H9 (cell line): ENCODE data around the gene MRGPRF. TPM values are rescaled to one million over a fixed set of nuclear protein-coding genes. Genes with fewer than 3 reads are reported as not detected.

Experiments
- DNase-seq: peaks from one replicate; pipeline ENCODE4 v3.0.0-alpha.2; 2017
- H2AFZ ChIP-seq: one replicate; pipeline ENCODE4 v1.6.1; 2013; ENCODE audit warnings: mild to moderate bottlenecking, low read length, control low read depth, moderate library complexity
- H2AK5ac ChIP-seq: 2 replicates; pipeline ENCODE4 v1.6.1; 2013; ENCODE audit warnings: low read length, control low read depth, mixed read lengths; ENCODE audit not compliant: insufficient read length
- H2BK120ac ChIP-seq: one replicate; pipeline ENCODE4 v1.6.1; 2013; ENCODE audit warnings: low read depth, mild to moderate bottlenecking, low read length, control low read depth, inconsistent platforms; ENCODE audit not compliant: poor library complexity, severe bottlenecking
- H2BK12ac ChIP-seq: 2 replicates; pipeline ENCODE4 v1.6.1; 2013; ENCODE audit warnings: low read length, control low read depth, mixed read lengths, low read depth; ENCODE audit not compliant: insufficient read length
- H2BK15ac ChIP-seq: 2 replicates; pipeline ENCODE4 v1.6.1; 2013; ENCODE audit warnings: low read depth, low read length, control low read depth
- H2BK20ac ChIP-seq: one replicate; pipeline ENCODE4 v1.6.1; 2013; ENCODE audit warnings: low read depth, mild to moderate bottlenecking, low read length, control low read depth, inconsistent platforms; ENCODE audit not compliant: poor library complexity, severe bottlenecking
- H2BK5ac ChIP-seq: 2 replicates; pipeline ENCODE4 v1.6.1; 2013; ENCODE audit warnings: low read length, control low read depth, mixed read lengths; ENCODE audit not compliant: insufficient read length
- H3K14ac ChIP-seq: 2 replicates; pipeline ENCODE4 v1.6.1; 2013; ENCODE audit warnings: low read length, control low read depth; ENCODE audit not compliant: insufficient read depth
- H3K18ac ChIP-seq: 2 replicates; pipeline ENCODE4 v1.6.1; 2013; ENCODE audit warnings: low read depth, mild to moderate bottlenecking, mixed read lengths, low read length, control low read depth; ENCODE audit not compliant: insufficient read length
- H3K23ac ChIP-seq: 2 replicates; pipeline ENCODE4 v1.6.1; 2013; ENCODE audit warnings: low read length, control low read depth, mixed read lengths, low read depth; ENCODE audit not compliant: insufficient read length
- H3K23me2 ChIP-seq: 2 replicates; pipeline ENCODE4 v1.6.1; 2013; ENCODE audit warnings: low read depth, mild to moderate bottlenecking, mixed read lengths, low read length, control low read depth; ENCODE audit not compliant: insufficient read length, poor library complexity, severe bottlenecking
- H3K27ac ChIP-seq: 2 replicates; pipeline ENCODE4 v1.5.1; 2013; ENCODE audit warnings: low read length, control low read depth, mixed read lengths, low read depth; ENCODE audit not compliant: insufficient read length
- H3K27me3 ChIP-seq: 2 replicates; pipeline ENCODE4 v1.6.1; 2013; ENCODE audit warnings: low read length, control low read depth, inconsistent platforms; ENCODE audit not compliant: insufficient read depth
- H3K4ac ChIP-seq: 2 replicates; pipeline ENCODE4 v1.6.1; 2013; ENCODE audit warnings: low read depth, mild to moderate bottlenecking, control low read depth, inconsistent platforms, low read length, moderate library complexity
- H3K4me1 ChIP-seq: 2 replicates; pipeline ENCODE4 v1.6.1; 2013; ENCODE audit warnings: low read length, control low read depth, inconsistent platforms; ENCODE audit not compliant: insufficient read depth
- H3K4me2 ChIP-seq: 2 replicates; pipeline ENCODE4 v1.6.1; 2013; ENCODE audit warnings: low read length, control low read depth, mixed read lengths; ENCODE audit not compliant: insufficient read length, insufficient read depth
- H3K56ac ChIP-seq: 2 replicates; pipeline ENCODE4 v1.6.1; 2013; ENCODE audit warnings: low read depth, mild to moderate bottlenecking, mixed read lengths, low read length, control low read depth; ENCODE audit not compliant: insufficient read length
- H3K79me1 ChIP-seq: 2 replicates; pipeline ENCODE4 v1.6.1; 2013; ENCODE audit warnings: low read depth, mild to moderate bottlenecking, moderate library complexity, low read length, control low read depth, inconsistent platforms; ENCODE audit not compliant: insufficient read depth, poor library complexity, severe bottlenecking
- H3K79me2 ChIP-seq: 2 replicates; pipeline ENCODE4 v1.6.1; 2013; ENCODE audit warnings: low read length, control low read depth, inconsistent platforms; ENCODE audit not compliant: insufficient read depth
- H3K9ac ChIP-seq: 2 replicates; pipeline ENCODE4 v1.6.1; 2013; ENCODE audit warnings: low read length, control low read depth, mixed read lengths; ENCODE audit not compliant: insufficient read length; ENCODE audit errors: extremely low read depth
- H3K9me3 ChIP-seq: one replicate; pipeline ENCODE4 v1.6.1; 2013; ENCODE audit warnings: low read depth, low read length, inconsistent platforms; ENCODE audit not compliant: control insufficient read depth
- H3T11ph ChIP-seq: one replicate; pipeline ENCODE4 v1.6.1; 2013; ENCODE audit warnings: mild to moderate bottlenecking, low read length, control low read depth, inconsistent platforms
- H4K20me1 ChIP-seq: one replicate; pipeline ENCODE4 v1.6.1; 2013; ENCODE audit not compliant: control insufficient read depth, insufficient read length, insufficient read depth
- H4K5ac ChIP-seq: 2 replicates; pipeline ENCODE4 v1.6.1; 2013; ENCODE audit warnings: low read depth, mild to moderate bottlenecking, mixed read lengths, low read length, control low read depth; ENCODE audit not compliant: insufficient read length
- H4K8ac ChIP-seq: replicated peaks from 2 replicates; pipeline ENCODE4 v1.6.1; 2013; ENCODE audit warnings: low read length, control low read depth, mixed read lengths, low read depth; ENCODE audit not compliant: insufficient read length
- H4K91ac ChIP-seq: 2 replicates; pipeline ENCODE4 v1.6.1; 2013; ENCODE audit warnings: low read depth, mild to moderate bottlenecking, moderate library complexity, mixed read lengths, low read length, control low read depth; ENCODE audit not compliant: insufficient read length
- H3K27ac Mint-ChIP-seq, 3 experiments: 2 replicates in 2 of 3; 3 replicates in 1 of 3; pipeline ENCODE4 v1.8.0; 2020 to 2021; ENCODE audit warnings: mixed read lengths in 3 of 3, mild to moderate bottlenecking in 1 of 3, moderate library complexity in 1 of 3
- H3K27me3 Mint-ChIP-seq: 2 replicates; pipeline ENCODE4 v1.8.0; 2021; ENCODE audit warnings: low read depth, mild to moderate bottlenecking, moderate library complexity, mixed read lengths
- H3K36me3 Mint-ChIP-seq, 3 experiments: 2 replicates in 2 of 3; 3 replicates in 1 of 3; pipeline ENCODE4 v1.8.0; 2020 to 2021; ENCODE audit warnings: low read depth in 3 of 3, mixed read lengths in 3 of 3; ENCODE audit not compliant: insufficient read depth in 1 of 3
- H3K4me1 Mint-ChIP-seq, 2 experiments: 2 replicates each; pipeline ENCODE4 v1.8.0; 2020; ENCODE audit warnings: mixed read lengths in 2 of 2
- H3K4me3 Mint-ChIP-seq, 2 experiments: 2 replicates in 1 of 2; 3 replicates in 1 of 2; pipeline ENCODE4 v1.8.0; 2020 to 2021; ENCODE audit warnings: mild to moderate bottlenecking in 2 of 2, mixed read lengths in 2 of 2, moderate library complexity in 1 of 2
- H3K9me3 Mint-ChIP-seq, 2 experiments: 2 replicates in 1 of 2; 3 replicates in 1 of 2; pipeline ENCODE4 v1.8.0; 2020; ENCODE audit warnings: mild to moderate bottlenecking in 2 of 2, mixed read lengths in 2 of 2, moderate library complexity in 1 of 2
- WGBS: extraction: QIAGEN DNeasy Blood & Tissue Kit; methylation state at CpG from one replicate; pipeline ENCODE4 v1.1.7; 2013; ENCODE audit warnings: missing lambda C conversion rate, low lambda C conversion rate, mixed read lengths; ENCODE audit not compliant: insufficient read length; ENCODE audit errors: extremely low coverage; 5-methylcytosine and 5-hydroxymethylcytosine counted together
- total RNA-seq: library from RNA; stranded (reverse); gene quantifications from 2 replicates; pipeline ENCODE4 v1.2.1, GENCODE V29; 2021
- TF ChIP-seq, protein P1 (sequence below): fragments of 200-600 bp; sonication (generic); conservative IDR thresholded peaks from 3 replicates; pipeline ENCODE4 v1.8.0; 2021; ENCODE audit warnings: antibody characterized with exemption, mild to moderate bottlenecking

The MRGPRF gene
- total RNA-seq, 1 experiment from 2014 or later = 4.0 TPM

DNA sequence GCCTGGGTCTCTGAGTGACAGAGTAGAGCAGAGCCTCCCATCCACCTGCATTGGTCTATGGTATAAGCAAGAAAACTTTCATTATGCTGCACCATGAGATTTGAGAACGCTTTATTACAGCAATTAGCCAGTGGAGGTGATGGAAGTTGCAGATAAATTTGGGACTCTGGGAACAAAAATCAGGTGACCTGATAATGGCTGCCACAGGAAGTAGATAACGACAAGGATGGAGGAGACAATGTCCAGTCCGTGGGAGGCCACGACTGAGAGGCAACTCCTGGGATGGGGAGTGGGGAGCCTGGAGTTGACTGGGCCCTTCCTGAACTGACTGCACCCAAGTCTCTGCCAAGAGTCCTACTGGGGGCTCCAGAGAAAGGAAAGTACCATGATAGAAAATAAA, 37.0 kb downstream of the MRGPRF start:
- no peak overlapping the region for H3K27ac Mint-ChIP-seq
- peaks cover 7 to 16% of the 10 kb centered on the region in 2 experiments for H3K4me1 Mint-ChIP-seq
- no peak overlapping the region for H3K14ac ChIP-seq
- H2AFZ ChIP-seq = no peak overlapping the region
- no peak overlapping the region for H2BK12ac ChIP-seq
- H4K5ac ChIP-seq = no peak overlapping the region
- no peak overlapping the region for H2BK20ac ChIP-seq
- H3K9me3 Mint-ChIP-seq = peaks cover 5 to 10% of the 10 kb centered on the region in 2 experiments; a peak in 4 of 5 replicates
- no peaks in the 10 kb centered on the region for H3K79me2 ChIP-seq
- H2AK5ac ChIP-seq = no peak overlapping the region
- no peak overlapping the region for H2BK5ac ChIP-seq
- H3K9me3 ChIP-seq = no peaks in the 10 kb centered on the region
- H3K27me3 Mint-ChIP-seq = peaks cover 11% of the 10 kb centered on the region
- H3K9ac ChIP-seq = no peak overlapping the region
- no peak overlapping the region for H3T11ph ChIP-seq
- H3K36me3 Mint-ChIP-seq = peaks cover 0 to 10% (median 0%) of the 10 kb centered on the region in 3 experiments; a peak in 3 of 7 replicates
- no peaks in the 10 kb centered on the region for H4K20me1 ChIP-seq
- no peak overlapping the region for H4K91ac ChIP-seq
- H3K27ac ChIP-seq = no peak overlapping the region
- H3K4me2 ChIP-seq = no peak overlapping the region
- H3K79me1 ChIP-seq = no peaks in the 10 kb centered on the region
- WGBS = no CpG with 5 or more reads among the region's 4 CpGs
- H3K23me2 ChIP-seq = no peaks in the 10 kb centered on the region
- no peak overlapping the region for H3K56ac ChIP-seq
- no peak overlapping the region for H4K8ac ChIP-seq
- TF ChIP-seq, protein P1, sequence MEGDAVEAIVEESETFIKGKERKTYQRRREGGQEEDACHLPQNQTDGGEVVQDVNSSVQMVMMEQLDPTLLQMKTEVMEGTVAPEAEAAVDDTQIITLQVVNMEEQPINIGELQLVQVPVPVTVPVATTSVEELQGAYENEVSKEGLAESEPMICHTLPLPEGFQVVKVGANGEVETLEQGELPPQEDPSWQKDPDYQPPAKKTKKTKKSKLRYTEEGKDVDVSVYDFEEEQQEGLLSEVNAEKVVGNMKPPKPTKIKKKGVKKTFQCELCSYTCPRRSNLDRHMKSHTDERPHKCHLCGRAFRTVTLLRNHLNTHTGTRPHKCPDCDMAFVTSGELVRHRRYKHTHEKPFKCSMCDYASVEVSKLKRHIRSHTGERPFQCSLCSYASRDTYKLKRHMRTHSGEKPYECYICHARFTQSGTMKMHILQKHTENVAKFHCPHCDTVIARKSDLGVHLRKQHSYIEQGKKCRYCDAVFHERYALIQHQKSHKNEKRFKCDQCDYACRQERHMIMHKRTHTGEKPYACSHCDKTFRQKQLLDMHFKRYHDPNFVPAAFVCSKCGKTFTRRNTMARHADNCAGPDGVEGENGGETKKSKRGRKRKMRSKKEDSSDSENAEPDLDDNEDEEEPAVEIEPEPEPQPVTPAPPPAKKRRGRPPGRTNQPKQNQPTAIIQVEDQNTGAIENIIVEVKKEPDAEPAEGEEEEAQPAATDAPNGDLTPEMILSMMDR = no peak
- DNase-seq = no peak
- no peaks in the 10 kb centered on the region for H3K4me1 ChIP-seq
- no peak overlapping the region for H3K4me3 Mint-ChIP-seq
- H3K23ac ChIP-seq = no peak overlapping the region
- H3K27me3 ChIP-seq = no peaks in the 10 kb centered on the region
- H3K4ac ChIP-seq = no peak overlapping the region
- no peak overlapping the region for H3K18ac ChIP-seq
- no peak overlapping the region for H2BK120ac ChIP-seq
- no peak overlapping the region for H2BK15ac ChIP-seq
